ENCODE results near the gene TP53I11.

TP53I11 gene

DNA sequence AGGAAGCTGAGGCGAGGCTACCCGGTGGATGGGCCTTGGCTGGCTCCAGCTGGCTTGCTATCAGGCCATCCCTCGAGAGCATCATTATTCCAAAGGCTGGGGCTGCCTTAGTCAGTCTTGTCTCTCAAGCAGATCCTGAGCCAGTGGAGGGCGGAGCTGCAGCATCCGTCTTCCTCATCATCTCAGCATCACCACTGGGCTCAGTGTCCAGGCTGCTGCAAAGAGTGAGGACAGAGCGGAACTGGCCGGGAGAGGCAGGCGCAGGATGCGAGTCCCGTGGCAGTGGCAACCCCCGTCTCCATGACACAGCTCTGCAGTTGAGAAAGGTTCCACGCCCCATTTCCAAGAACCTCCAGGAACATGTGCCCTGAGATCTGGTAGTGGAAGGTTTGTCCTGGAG lies 4.4 kb downstream of the TP53I11 start:
- H3K27ac ChIP-seq (ENCODE audit: low read depth, low read length): no peak overlapping the region
- no peak overlapping the region for H3K23ac ChIP-seq (ENCODE audit: low read length)
- H2AFZ ChIP-seq (ENCODE audit: insufficient read depth, low read length, poor library complexity): no peak overlapping the region
- H2BK120ac ChIP-seq (ENCODE audit: insufficient read depth, low read length, poor library complexity): no peak overlapping the region
- no peaks in the 10 kb centered on the region for H3K27me3 ChIP-seq (ENCODE audit: insufficient read depth, low read length)
- H2BK12ac ChIP-seq (ENCODE audit: low read length): no peak overlapping the region
- no peak overlapping the region for H3K14ac ChIP-seq (ENCODE audit: low read length)
- H3K79me1 ChIP-seq (ENCODE audit: low read length): peaks cover 7% of the 10 kb centered on the region
- H2BK5ac ChIP-seq (ENCODE audit: low read depth, low read length, poor library complexity): no peak overlapping the region
- peaks cover 5% of the 10 kb centered on the region for H3K9me3 ChIP-seq (ENCODE audit: insufficient read depth, low read depth, low read length)
- H3K18ac ChIP-seq (ENCODE audit: low read length): no peak overlapping the region
- H2AK5ac ChIP-seq (ENCODE audit: low read length): no peak overlapping the region
- no peak for DNase-seq
- no peak overlapping the region for H3K4ac ChIP-seq (ENCODE audit: low read depth, low read length)
- no peak overlapping the region for H4K8ac ChIP-seq (ENCODE audit: low read depth, low read length)
- no peaks in the 10 kb centered on the region for H3K4me1 ChIP-seq (ENCODE audit: control insufficient read depth in 1 of 2, insufficient read depth in 2 of 2, low read length in 2 of 2)
- WGBS (ENCODE audit: extremely low coverage, insufficient coverage, insufficient read length): no CpG with 5 or more reads among the region's 12 CpGs
- no peak overlapping the region for H4K91ac ChIP-seq (ENCODE audit: low read depth, low read length)
- no peak overlapping the region for H3K9ac ChIP-seq (ENCODE audit: low read length)
- no peak overlapping the region for H4K12ac ChIP-seq (ENCODE audit: low read depth, low read length)
- H3K79me2 ChIP-seq (ENCODE audit: control insufficient read depth, insufficient read depth, low read length, poor library complexity): peaks cover 5% of the 10 kb centered on the region
- H3K4me3 ChIP-seq (ENCODE audit: low read depth, low read length): no peak overlapping the region
- H3K36me3 ChIP-seq (ENCODE audit: control insufficient read depth in 1 of 2, insufficient read depth in 2 of 2, low read length in 2 of 2): peaks cover 0 to 2% of the 10 kb centered on the region in 2 experiments
- no peak overlapping the region for H3K4me2 ChIP-seq (ENCODE audit: low read length)

DNA sequence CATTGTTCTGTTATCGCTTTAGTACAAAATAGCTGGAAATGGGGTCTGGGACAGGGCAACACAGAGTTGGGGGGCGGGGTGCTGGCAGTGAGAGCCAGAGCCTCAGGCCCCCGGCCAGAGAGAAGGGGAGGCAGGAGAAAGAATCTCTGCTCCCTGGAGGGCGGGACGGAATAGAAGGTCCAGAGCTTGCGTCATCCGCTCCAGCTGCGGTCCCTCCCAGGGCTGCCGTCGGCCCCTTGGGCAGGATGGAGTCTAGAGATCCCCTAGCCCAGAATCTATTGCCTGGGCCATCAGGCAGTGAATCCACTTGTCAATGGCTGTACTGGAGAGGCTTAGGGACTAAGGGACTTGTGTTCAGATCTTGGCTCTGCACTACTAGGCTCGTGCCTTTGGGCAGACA lies 5.0 kb downstream of the TP53I11 start:
- WGBS (ENCODE audit: extremely low coverage, insufficient coverage, insufficient read length): no CpG with 5 or more reads among the region's 11 CpGs
- no peak overlapping the region for H2BK5ac ChIP-seq (ENCODE audit: low read depth, low read length, poor library complexity)
- H3K27me3 ChIP-seq (ENCODE audit: insufficient read depth, low read length): no peaks in the 10 kb centered on the region
- H3K79me2 ChIP-seq (ENCODE audit: control insufficient read depth, insufficient read depth, low read length, poor library complexity): peaks cover 5% of the 10 kb centered on the region
- H3K23ac ChIP-seq (ENCODE audit: low read length): no peak overlapping the region
- H2BK12ac ChIP-seq (ENCODE audit: low read length): no peak overlapping the region
- H3K9ac ChIP-seq (ENCODE audit: low read length): no peak overlapping the region
- no peak overlapping the region for H2AFZ ChIP-seq (ENCODE audit: insufficient read depth, low read length, poor library complexity)
- H3K14ac ChIP-seq (ENCODE audit: low read length): no peak overlapping the region
- H2BK120ac ChIP-seq (ENCODE audit: insufficient read depth, low read length, poor library complexity): no peak overlapping the region
- H3K4me1 ChIP-seq (ENCODE audit: control insufficient read depth in 1 of 2, insufficient read depth in 2 of 2, low read length in 2 of 2): no peaks in the 10 kb centered on the region
- H3K79me1 ChIP-seq (ENCODE audit: low read length): peaks cover 7% of the 10 kb centered on the region
- H2AK5ac ChIP-seq (ENCODE audit: low read length): no peak overlapping the region
- H4K8ac ChIP-seq (ENCODE audit: low read depth, low read length): no peak overlapping the region
- H3K36me3 ChIP-seq (ENCODE audit: control insufficient read depth in 1 of 2, insufficient read depth in 2 of 2, low read length in 2 of 2): peaks cover 0 to 2% of the 10 kb centered on the region in 2 experiments
- H3K18ac ChIP-seq (ENCODE audit: low read length): no peak overlapping the region
- no peak overlapping the region for H4K91ac ChIP-seq (ENCODE audit: low read depth, low read length)
- H4K12ac ChIP-seq (ENCODE audit: low read depth, low read length): no peak overlapping the region
- H3K4me3 ChIP-seq (ENCODE audit: low read depth, low read length): no peak overlapping the region
- no peak overlapping the region for H3K27ac ChIP-seq (ENCODE audit: low read depth, low read length)
- no peak for DNase-seq
- no peak overlapping the region for H3K4ac ChIP-seq (ENCODE audit: low read depth, low read length)
- H3K9me3 ChIP-seq (ENCODE audit: insufficient read depth, low read depth, low read length): peaks cover 5% of the 10 kb centered on the region
- H3K4me2 ChIP-seq (ENCODE audit: low read length): no peak overlapping the region

DNA sequence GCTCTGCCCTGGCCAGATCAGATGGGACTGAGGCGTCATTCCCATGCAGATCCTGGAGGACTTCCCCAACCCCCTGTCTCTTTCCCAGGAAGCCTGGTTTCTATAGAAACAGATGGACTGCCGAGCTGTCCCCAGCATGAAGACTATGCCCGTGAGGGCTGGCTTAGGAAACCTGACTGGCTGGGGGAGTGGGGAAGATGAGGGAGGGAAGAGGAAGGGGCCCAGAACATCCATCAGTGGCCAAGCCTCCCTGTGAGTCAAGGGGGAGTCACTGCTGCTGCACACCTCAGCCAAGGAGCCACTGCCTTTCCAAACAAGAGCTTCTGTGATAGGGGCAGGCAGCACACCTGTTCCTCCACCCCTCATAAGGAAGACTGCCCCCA lies 5.8 kb downstream of the TP53I11 start:
- no peak overlapping the region for H4K12ac ChIP-seq (ENCODE audit: low read depth, low read length)
- no peaks in the 10 kb centered on the region for H3K79me2 ChIP-seq (ENCODE audit: control insufficient read depth, insufficient read depth, low read length, poor library complexity)
- no peak overlapping the region for H3K4me3 ChIP-seq (ENCODE audit: low read depth, low read length)
- no peak overlapping the region for H2BK12ac ChIP-seq (ENCODE audit: low read length)
- no peaks in the 10 kb centered on the region for H3K27me3 ChIP-seq (ENCODE audit: insufficient read depth, low read length)
- H3K36me3 ChIP-seq (ENCODE audit: control insufficient read depth in 1 of 2, insufficient read depth in 2 of 2, low read length in 2 of 2): peaks cover 0 to 2% of the 10 kb centered on the region in 2 experiments
- WGBS (ENCODE audit: extremely low coverage, insufficient coverage, insufficient read length): no CpG with 5 or more reads among the region's 3 CpGs
- no peak overlapping the region for H3K27ac ChIP-seq (ENCODE audit: low read depth, low read length)
- no peak overlapping the region for H4K91ac ChIP-seq (ENCODE audit: low read depth, low read length)
- no peak overlapping the region for H2BK5ac ChIP-seq (ENCODE audit: low read depth, low read length, poor library complexity)
- no peak overlapping the region for H3K4me2 ChIP-seq (ENCODE audit: low read length)
- no peak overlapping the region for H3K18ac ChIP-seq (ENCODE audit: low read length)
- H3K4ac ChIP-seq (ENCODE audit: low read depth, low read length): no peak overlapping the region
- H3K9me3 ChIP-seq (ENCODE audit: insufficient read depth, low read depth, low read length): peaks cover 5% of the 10 kb centered on the region
- no peak overlapping the region for H4K8ac ChIP-seq (ENCODE audit: low read depth, low read length)
- no peak overlapping the region for H2AK5ac ChIP-seq (ENCODE audit: low read length)
- no peak overlapping the region for H2AFZ ChIP-seq (ENCODE audit: insufficient read depth, low read length, poor library complexity)
- H3K79me1 ChIP-seq (ENCODE audit: low read length): no peaks in the 10 kb centered on the region
- DNase-seq: no peak
- no peak overlapping the region for H3K9ac ChIP-seq (ENCODE audit: low read length)
- H3K4me1 ChIP-seq (ENCODE audit: control insufficient read depth in 1 of 2, insufficient read depth in 2 of 2, low read length in 2 of 2): no peaks in the 10 kb centered on the region
- no peak overlapping the region for H3K14ac ChIP-seq (ENCODE audit: low read length)
- H3K23ac ChIP-seq (ENCODE audit: low read length): no peak overlapping the region
- no peak overlapping the region for H2BK120ac ChIP-seq (ENCODE audit: insufficient read depth, low read length, poor library complexity)

DNA sequence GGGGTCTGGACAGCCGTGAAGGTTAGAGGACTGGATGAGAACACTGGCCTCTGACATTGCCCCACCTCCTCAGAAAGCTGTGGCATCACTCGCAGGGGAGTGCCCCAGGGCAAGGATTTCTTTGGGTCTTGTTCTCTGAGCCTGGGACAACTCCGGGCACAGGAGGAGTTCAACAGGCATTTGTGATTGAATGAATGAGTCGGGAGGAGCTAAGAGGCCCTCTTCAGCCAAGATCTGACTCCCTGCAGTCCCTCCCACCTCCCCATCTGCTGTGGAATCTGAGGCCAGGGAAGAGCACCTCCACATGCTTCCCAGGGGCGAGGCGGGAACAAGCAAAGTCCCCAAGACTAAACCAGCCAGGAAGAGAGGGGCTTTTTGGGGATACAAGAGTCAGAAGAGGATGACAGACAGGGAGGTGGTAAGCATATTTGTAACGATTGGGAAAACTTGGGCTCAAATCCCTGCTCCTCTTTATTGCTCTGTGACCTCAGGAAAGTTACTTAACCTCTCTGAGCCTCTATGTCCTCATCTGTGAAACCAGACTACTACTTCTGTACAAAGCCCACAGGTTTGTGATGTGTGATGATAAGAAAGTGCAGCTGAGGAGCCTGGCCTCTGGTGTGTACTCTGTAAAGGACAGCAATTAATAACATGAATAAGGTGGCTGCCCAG lies 6.4 kb downstream of the TP53I11 start:
- no peak overlapping the region for H3K4ac ChIP-seq (ENCODE audit: low read depth, low read length)
- no CpG with 5 or more reads among the region's 7 CpGs for WGBS (ENCODE audit: extremely low coverage, insufficient coverage, insufficient read length)

More for the DNA sequence above, 6.4 kb downstream of the TP53I11 start:
- Histone ChIP-seq H2BK12ac (ENCODE audit: low read length) (no peak overlapping the region), H3K79me1 (ENCODE audit: low read length) (no peaks in the 10 kb centered on the region), H3K18ac (ENCODE audit: low read length) (no peak overlapping the region), H4K91ac (ENCODE audit: low read depth, low read length) (no peak overlapping the region), H2AFZ (ENCODE audit: insufficient read depth, low read length, poor library complexity) (no peak overlapping the region), H3K36me3 (ENCODE audit: control insufficient read depth in 1 of 2, insufficient read depth in 2 of 2, low read length in 2 of 2) (peaks cover 0 to 2% of the 10 kb centered on the region in 2 experiments), H3K23ac (ENCODE audit: low read length) (no peak overlapping the region), H3K4me1 (ENCODE audit: control insufficient read depth in 1 of 2, insufficient read depth in 2 of 2, low read length in 2 of 2) (no peaks in the 10 kb centered on the region), H2BK120ac (ENCODE audit: insufficient read depth, low read length, poor library complexity) (no peak overlapping the region), H3K9me3 (ENCODE audit: insufficient read depth, low read depth, low read length) (peaks cover 5% of the 10 kb centered on the region), H2AK5ac (ENCODE audit: low read length) (no peak overlapping the region), H4K12ac (ENCODE audit: low read depth, low read length) (no peak overlapping the region), H3K79me2 (ENCODE audit: control insufficient read depth, insufficient read depth, low read length, poor library complexity) (no peaks in the 10 kb centered on the region), H3K4me3 (ENCODE audit: low read depth, low read length) (no peak overlapping the region), H3K27me3 (ENCODE audit: insufficient read depth, low read length) (no peaks in the 10 kb centered on the region), H3K9ac (ENCODE audit: low read length) (no peak overlapping the region), H4K8ac (ENCODE audit: low read depth, low read length) (no peak overlapping the region), H2BK5ac (ENCODE audit: low read depth, low read length, poor library complexity) (no peak overlapping the region), H3K14ac (ENCODE audit: low read length) (no peak overlapping the region), H3K27ac (ENCODE audit: low read depth, low read length) (no peak overlapping the region), H3K4me2 (ENCODE audit: low read length) (no peak overlapping the region)
- DNase-seq: no peak
